DMS79 treated with DMSO at 0.1 percent for 48 hours (cell line): ENCODE measurements around the gene DNAJC4.

Source experiments
- DNase-seq: peaks from one replicate; lab custom pipeline; 2025; lab: John Stamatoyannopoulos, UW

The DNAJC4 gene

GRCh38 chr11:64278576-64279190 is 48.3 kb downstream of the DNAJC4 start:
- no peak for DNase-seq

GRCh38 chr11:64281957-64282770 is 51.8 kb downstream of the DNAJC4 start:
- no peak for DNase-seq

GRCh38 chr11:64283092-64283491 is 52.7 kb downstream of the DNAJC4 start:
- no peak for DNase-seq
